H9 (cell line): Measurements from ENCODE around the gene KAT6B. TPM values are rescaled to one million over a fixed set of nuclear protein-coding genes. Genes with fewer than 3 reads are reported as not detected.

Experiments used
- DNase-seq: peaks from one replicate; pipeline ENCODE4 v3.0.0-alpha.2; 2017
- H2AFZ ChIP-seq: one replicate; pipeline ENCODE4 v1.6.1; 2013; ENCODE audit warnings: mild to moderate bottlenecking, low read length, control low read depth, moderate library complexity
- H2AK5ac ChIP-seq: 2 replicates; pipeline ENCODE4 v1.6.1; 2013; ENCODE audit warnings: low read length, control low read depth, mixed read lengths; ENCODE audit not compliant: insufficient read length
- H2BK120ac ChIP-seq: one replicate; pipeline ENCODE4 v1.6.1; 2013; ENCODE audit warnings: low read depth, mild to moderate bottlenecking, low read length, control low read depth, inconsistent platforms; ENCODE audit not compliant: poor library complexity, severe bottlenecking
- H2BK12ac ChIP-seq: 2 replicates; pipeline ENCODE4 v1.6.1; 2013; ENCODE audit warnings: low read length, control low read depth, mixed read lengths, low read depth; ENCODE audit not compliant: insufficient read length
- H2BK15ac ChIP-seq: 2 replicates; pipeline ENCODE4 v1.6.1; 2013; ENCODE audit warnings: low read depth, low read length, control low read depth
- H2BK20ac ChIP-seq: one replicate; pipeline ENCODE4 v1.6.1; 2013; ENCODE audit warnings: low read depth, mild to moderate bottlenecking, low read length, control low read depth, inconsistent platforms; ENCODE audit not compliant: poor library complexity, severe bottlenecking
- H2BK5ac ChIP-seq: 2 replicates; pipeline ENCODE4 v1.6.1; 2013; ENCODE audit warnings: low read length, control low read depth, mixed read lengths; ENCODE audit not compliant: insufficient read length
- H3K14ac ChIP-seq: 2 replicates; pipeline ENCODE4 v1.6.1; 2013; ENCODE audit warnings: low read length, control low read depth; ENCODE audit not compliant: insufficient read depth
- H3K18ac ChIP-seq: 2 replicates; pipeline ENCODE4 v1.6.1; 2013; ENCODE audit warnings: low read depth, mild to moderate bottlenecking, mixed read lengths, low read length, control low read depth; ENCODE audit not compliant: insufficient read length
- H3K23ac ChIP-seq: 2 replicates; pipeline ENCODE4 v1.6.1; 2013; ENCODE audit warnings: low read length, control low read depth, mixed read lengths, low read depth; ENCODE audit not compliant: insufficient read length
- H3K23me2 ChIP-seq: 2 replicates; pipeline ENCODE4 v1.6.1; 2013; ENCODE audit warnings: low read depth, mild to moderate bottlenecking, mixed read lengths, low read length, control low read depth; ENCODE audit not compliant: insufficient read length, poor library complexity, severe bottlenecking
- H3K27ac ChIP-seq: 2 replicates; pipeline ENCODE4 v1.5.1; 2013; ENCODE audit warnings: low read length, control low read depth, mixed read lengths, low read depth; ENCODE audit not compliant: insufficient read length
- H3K27me3 ChIP-seq: 2 replicates; pipeline ENCODE4 v1.6.1; 2013; ENCODE audit warnings: low read length, control low read depth, inconsistent platforms; ENCODE audit not compliant: insufficient read depth
- H3K4ac ChIP-seq: 2 replicates; pipeline ENCODE4 v1.6.1; 2013; ENCODE audit warnings: low read depth, mild to moderate bottlenecking, control low read depth, inconsistent platforms, low read length, moderate library complexity
- H3K4me1 ChIP-seq: 2 replicates; pipeline ENCODE4 v1.6.1; 2013; ENCODE audit warnings: low read length, control low read depth, inconsistent platforms; ENCODE audit not compliant: insufficient read depth
- H3K4me2 ChIP-seq: 2 replicates; pipeline ENCODE4 v1.6.1; 2013; ENCODE audit warnings: low read length, control low read depth, mixed read lengths; ENCODE audit not compliant: insufficient read length, insufficient read depth
- H3K56ac ChIP-seq: 2 replicates; pipeline ENCODE4 v1.6.1; 2013; ENCODE audit warnings: low read depth, mild to moderate bottlenecking, mixed read lengths, low read length, control low read depth; ENCODE audit not compliant: insufficient read length
- H3K79me1 ChIP-seq: 2 replicates; pipeline ENCODE4 v1.6.1; 2013; ENCODE audit warnings: low read depth, mild to moderate bottlenecking, moderate library complexity, low read length, control low read depth, inconsistent platforms; ENCODE audit not compliant: insufficient read depth, poor library complexity, severe bottlenecking
- H3K79me2 ChIP-seq: 2 replicates; pipeline ENCODE4 v1.6.1; 2013; ENCODE audit warnings: low read length, control low read depth, inconsistent platforms; ENCODE audit not compliant: insufficient read depth
- H3K9ac ChIP-seq: 2 replicates; pipeline ENCODE4 v1.6.1; 2013; ENCODE audit warnings: low read length, control low read depth, mixed read lengths; ENCODE audit not compliant: insufficient read length; ENCODE audit errors: extremely low read depth
- H3K9me3 ChIP-seq: one replicate; pipeline ENCODE4 v1.6.1; 2013; ENCODE audit warnings: low read depth, low read length, inconsistent platforms; ENCODE audit not compliant: control insufficient read depth
- H3T11ph ChIP-seq: one replicate; pipeline ENCODE4 v1.6.1; 2013; ENCODE audit warnings: mild to moderate bottlenecking, low read length, control low read depth, inconsistent platforms
- H4K20me1 ChIP-seq: one replicate; pipeline ENCODE4 v1.6.1; 2013; ENCODE audit not compliant: control insufficient read depth, insufficient read length, insufficient read depth
- H4K5ac ChIP-seq: 2 replicates; pipeline ENCODE4 v1.6.1; 2013; ENCODE audit warnings: low read depth, mild to moderate bottlenecking, mixed read lengths, low read length, control low read depth; ENCODE audit not compliant: insufficient read length
- H4K8ac ChIP-seq: replicated peaks from 2 replicates; pipeline ENCODE4 v1.6.1; 2013; ENCODE audit warnings: low read length, control low read depth, mixed read lengths, low read depth; ENCODE audit not compliant: insufficient read length
- H4K91ac ChIP-seq: 2 replicates; pipeline ENCODE4 v1.6.1; 2013; ENCODE audit warnings: low read depth, mild to moderate bottlenecking, moderate library complexity, mixed read lengths, low read length, control low read depth; ENCODE audit not compliant: insufficient read length
- H3K27ac Mint-ChIP-seq, 3 experiments: 2 replicates in 2 of 3; 3 replicates in 1 of 3; pipeline ENCODE4 v1.8.0; 2020 to 2021; ENCODE audit warnings: mixed read lengths in 3 of 3, mild to moderate bottlenecking in 1 of 3, moderate library complexity in 1 of 3
- H3K27me3 Mint-ChIP-seq: 2 replicates; pipeline ENCODE4 v1.8.0; 2021; ENCODE audit warnings: low read depth, mild to moderate bottlenecking, moderate library complexity, mixed read lengths
- H3K36me3 Mint-ChIP-seq, 3 experiments: 2 replicates in 2 of 3; 3 replicates in 1 of 3; pipeline ENCODE4 v1.8.0; 2020 to 2021; ENCODE audit warnings: low read depth in 3 of 3, mixed read lengths in 3 of 3; ENCODE audit not compliant: insufficient read depth in 1 of 3
- H3K4me1 Mint-ChIP-seq, 2 experiments: 2 replicates each; pipeline ENCODE4 v1.8.0; 2020; ENCODE audit warnings: mixed read lengths in 2 of 2
- H3K4me3 Mint-ChIP-seq, 2 experiments: 2 replicates in 1 of 2; 3 replicates in 1 of 2; pipeline ENCODE4 v1.8.0; 2020 to 2021; ENCODE audit warnings: mild to moderate bottlenecking in 2 of 2, mixed read lengths in 2 of 2, moderate library complexity in 1 of 2
- H3K9me3 Mint-ChIP-seq, 2 experiments: 2 replicates in 1 of 2; 3 replicates in 1 of 2; pipeline ENCODE4 v1.8.0; 2020; ENCODE audit warnings: mild to moderate bottlenecking in 2 of 2, mixed read lengths in 2 of 2, moderate library complexity in 1 of 2
- WGBS: extraction: QIAGEN DNeasy Blood & Tissue Kit; methylation state at CpG from one replicate; pipeline ENCODE4 v1.1.7; 2013; ENCODE audit warnings: missing lambda C conversion rate, low lambda C conversion rate, mixed read lengths; ENCODE audit not compliant: insufficient read length; ENCODE audit errors: extremely low coverage; 5-methylcytosine and 5-hydroxymethylcytosine counted together
- total RNA-seq: library from RNA; stranded (reverse); gene quantifications from 2 replicates; pipeline ENCODE4 v1.2.1, GENCODE V29; 2021
- TF ChIP-seq, protein P1 (sequence below): fragments of 200-600 bp; sonication (generic); conservative IDR thresholded peaks from 3 replicates; pipeline ENCODE4 v1.8.0; 2021; ENCODE audit warnings: antibody characterized with exemption, mild to moderate bottlenecking

Gene KAT6B
- total RNA-seq, 1 experiment from 2014 or later = 34.2 TPM

DNA sequence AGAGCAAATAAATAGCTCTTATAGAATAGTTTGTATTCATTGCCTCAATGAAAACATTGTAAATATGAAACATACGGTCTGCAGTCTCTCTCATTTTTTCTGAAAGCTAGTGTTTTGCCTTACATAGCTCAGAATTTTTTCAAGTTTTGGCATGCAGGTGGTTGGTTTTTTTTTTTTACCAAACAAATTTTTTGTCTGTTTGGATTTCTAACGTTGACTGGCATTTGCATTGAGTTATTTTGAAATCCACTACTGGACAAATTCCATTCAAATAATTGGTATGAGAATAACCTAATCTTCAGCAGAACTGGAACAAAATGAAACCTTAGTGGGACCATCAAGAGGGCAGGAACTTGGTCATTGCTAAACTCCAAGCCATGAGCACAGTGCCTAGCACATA is 177.5 kb downstream of the KAT6B start:
- Histone ChIP-seq H2BK12ac (no peak overlapping the region), H4K5ac (no peak overlapping the region), H3K23me2 (no peaks in the 10 kb centered on the region), H3K56ac (no peak overlapping the region), H3K18ac (no peak overlapping the region), H2BK20ac (no peak overlapping the region), H3T11ph (no peak overlapping the region), H3K4me1 (no peaks in the 10 kb centered on the region), H2BK15ac (no peak overlapping the region), H3K9ac (no peak overlapping the region), H3K27me3 (no peaks in the 10 kb centered on the region), H2BK120ac (no peak overlapping the region), H4K8ac (no peak overlapping the region), H2AK5ac (no peak overlapping the region), H3K79me2 (no peaks in the 10 kb centered on the region), H4K91ac (no peak overlapping the region), H3K27ac (no peak overlapping the region), H3K23ac (no peak overlapping the region), H3K4me2 (no peak overlapping the region), H4K20me1 (no peaks in the 10 kb centered on the region), H2BK5ac (no peak overlapping the region), H3K9me3 (no peaks in the 10 kb centered on the region), H3K4ac (no peak overlapping the region), H2AFZ (no peak overlapping the region), H3K79me1 (no peaks in the 10 kb centered on the region), H3K14ac (no peak overlapping the region)
- Mint-ChIP-seq H3K4me1 (no peaks in the 10 kb centered on the region), H3K4me3 (no peak overlapping the region), H3K27me3 (no peaks in the 10 kb centered on the region), H3K27ac (no peak overlapping the region), H3K9me3 (no peaks in the 10 kb centered on the region), H3K36me3 (peaks cover 0 to 4% (median 1%) of the 10 kb centered on the region in 3 experiments; a peak in 1 of 7 replicates)
- TF ChIP-seq, protein P1, sequence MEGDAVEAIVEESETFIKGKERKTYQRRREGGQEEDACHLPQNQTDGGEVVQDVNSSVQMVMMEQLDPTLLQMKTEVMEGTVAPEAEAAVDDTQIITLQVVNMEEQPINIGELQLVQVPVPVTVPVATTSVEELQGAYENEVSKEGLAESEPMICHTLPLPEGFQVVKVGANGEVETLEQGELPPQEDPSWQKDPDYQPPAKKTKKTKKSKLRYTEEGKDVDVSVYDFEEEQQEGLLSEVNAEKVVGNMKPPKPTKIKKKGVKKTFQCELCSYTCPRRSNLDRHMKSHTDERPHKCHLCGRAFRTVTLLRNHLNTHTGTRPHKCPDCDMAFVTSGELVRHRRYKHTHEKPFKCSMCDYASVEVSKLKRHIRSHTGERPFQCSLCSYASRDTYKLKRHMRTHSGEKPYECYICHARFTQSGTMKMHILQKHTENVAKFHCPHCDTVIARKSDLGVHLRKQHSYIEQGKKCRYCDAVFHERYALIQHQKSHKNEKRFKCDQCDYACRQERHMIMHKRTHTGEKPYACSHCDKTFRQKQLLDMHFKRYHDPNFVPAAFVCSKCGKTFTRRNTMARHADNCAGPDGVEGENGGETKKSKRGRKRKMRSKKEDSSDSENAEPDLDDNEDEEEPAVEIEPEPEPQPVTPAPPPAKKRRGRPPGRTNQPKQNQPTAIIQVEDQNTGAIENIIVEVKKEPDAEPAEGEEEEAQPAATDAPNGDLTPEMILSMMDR = no peak
- DNase-seq = no peak
- WGBS = no CpG with 5 or more reads among the region's 2 CpGs
